Measurements from ENCODE around the gene GMDS.

GMDS gene

DNA sequence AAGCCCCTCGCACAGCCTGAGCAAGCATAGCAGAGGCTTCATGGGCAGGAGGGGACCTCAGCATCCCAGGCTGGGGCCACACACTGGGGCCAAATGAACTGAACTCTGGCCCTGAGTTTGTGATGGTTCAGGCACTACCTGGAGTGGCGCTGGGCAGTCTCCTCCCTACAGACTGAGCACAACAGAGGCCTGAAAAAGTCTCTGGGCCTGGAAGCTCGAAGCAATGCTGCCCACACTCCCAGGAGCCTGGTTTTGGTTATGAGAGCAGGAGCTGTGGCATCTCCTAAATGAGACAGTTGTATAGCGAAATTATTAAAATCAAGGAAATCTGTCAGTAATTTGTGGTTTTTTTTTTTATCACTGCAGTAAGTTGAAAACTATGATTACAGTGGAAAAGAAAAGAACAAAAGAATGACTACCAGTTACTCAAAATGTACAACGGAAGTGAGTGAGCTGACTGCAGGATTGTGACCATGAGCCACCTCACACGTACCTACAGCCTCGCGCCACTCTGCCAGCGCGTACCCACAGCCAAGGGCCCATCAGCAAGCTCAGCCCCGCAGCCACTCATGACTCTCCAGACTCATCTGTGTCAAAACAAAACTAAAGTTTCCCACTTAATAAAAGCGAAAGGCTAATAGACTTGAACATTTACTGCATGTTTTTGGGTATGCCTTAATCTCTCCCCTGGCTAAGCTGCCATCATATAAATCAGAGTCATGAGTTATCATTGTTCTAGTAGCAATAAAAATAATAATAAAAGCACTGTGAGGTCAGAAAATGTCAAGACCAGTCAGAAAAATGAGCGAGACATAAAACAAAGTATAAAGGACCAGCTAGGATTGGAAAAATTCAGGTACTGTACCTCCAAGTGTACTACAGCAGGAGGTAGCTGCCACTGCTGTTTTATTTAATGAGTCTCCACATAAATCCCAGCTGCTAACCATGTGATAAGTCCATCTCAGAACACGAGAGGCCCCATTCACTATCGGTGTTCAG, 458.7 kb downstream of the GMDS start:
- TF ChIP-seq, protein P1, sequence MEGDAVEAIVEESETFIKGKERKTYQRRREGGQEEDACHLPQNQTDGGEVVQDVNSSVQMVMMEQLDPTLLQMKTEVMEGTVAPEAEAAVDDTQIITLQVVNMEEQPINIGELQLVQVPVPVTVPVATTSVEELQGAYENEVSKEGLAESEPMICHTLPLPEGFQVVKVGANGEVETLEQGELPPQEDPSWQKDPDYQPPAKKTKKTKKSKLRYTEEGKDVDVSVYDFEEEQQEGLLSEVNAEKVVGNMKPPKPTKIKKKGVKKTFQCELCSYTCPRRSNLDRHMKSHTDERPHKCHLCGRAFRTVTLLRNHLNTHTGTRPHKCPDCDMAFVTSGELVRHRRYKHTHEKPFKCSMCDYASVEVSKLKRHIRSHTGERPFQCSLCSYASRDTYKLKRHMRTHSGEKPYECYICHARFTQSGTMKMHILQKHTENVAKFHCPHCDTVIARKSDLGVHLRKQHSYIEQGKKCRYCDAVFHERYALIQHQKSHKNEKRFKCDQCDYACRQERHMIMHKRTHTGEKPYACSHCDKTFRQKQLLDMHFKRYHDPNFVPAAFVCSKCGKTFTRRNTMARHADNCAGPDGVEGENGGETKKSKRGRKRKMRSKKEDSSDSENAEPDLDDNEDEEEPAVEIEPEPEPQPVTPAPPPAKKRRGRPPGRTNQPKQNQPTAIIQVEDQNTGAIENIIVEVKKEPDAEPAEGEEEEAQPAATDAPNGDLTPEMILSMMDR (IDR thresholded peaks at IDR 0.05; ENCODE audit: extremely low read depth, missing control alignments), result no peak
- peak; percentile 35 for DNase-seq (ENCODE audit: low spot score)

DNA sequence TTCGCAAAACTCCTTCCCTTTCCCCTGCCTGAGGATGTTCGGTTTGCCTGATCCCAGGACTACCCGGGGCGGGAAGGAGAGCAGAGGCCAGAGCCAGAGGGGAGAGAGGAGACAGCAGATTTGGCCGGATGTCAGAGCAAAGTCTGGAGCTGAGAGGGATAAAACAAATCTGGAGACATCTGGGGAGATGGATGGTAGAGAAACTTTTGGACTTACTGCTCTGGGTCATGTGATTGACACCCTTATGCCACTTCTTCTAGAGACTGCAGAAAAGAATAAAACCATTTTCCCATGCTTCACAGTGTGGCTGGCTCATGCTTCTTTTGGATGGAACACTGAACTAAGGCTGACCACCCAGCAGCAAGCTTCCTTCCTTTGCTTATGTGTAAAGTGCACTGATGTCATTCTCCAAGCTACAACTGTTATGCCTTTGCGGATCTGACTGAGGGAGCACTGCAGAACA, 461.0 kb downstream of the GMDS start:
- TF ChIP-seq, protein P1 (IDR thresholded peaks at IDR 0.05; ENCODE audit: extremely low read depth, missing control alignments), result no peak

DNA sequence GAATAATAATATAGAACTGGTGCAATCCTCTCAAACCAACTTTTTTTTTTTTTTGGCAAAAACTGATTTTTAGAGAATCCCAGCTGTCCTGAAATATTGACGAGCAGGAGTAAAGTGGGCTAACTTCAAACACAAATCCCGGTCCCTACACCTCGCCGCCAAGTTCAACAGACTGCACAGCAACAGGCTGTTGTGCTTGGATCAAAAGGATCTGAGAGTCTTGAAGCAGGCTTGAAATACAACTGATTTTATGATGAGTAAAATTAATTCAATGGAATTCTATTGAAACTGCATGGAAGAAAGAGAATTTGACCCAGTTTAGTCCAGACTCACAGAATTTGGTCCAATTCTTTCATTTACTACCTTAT, 463.6 kb downstream of the GMDS start:
- TF ChIP-seq, protein P1 (IDR thresholded peaks at IDR 0.05; ENCODE audit: extremely low read depth, missing control alignments), result no peak
- no peak for DNase-seq (ENCODE audit: low spot score)

More for the DNA sequence above, 461.0 kb downstream of the GMDS start:
- no peak for DNase-seq (ENCODE audit: low spot score)

DNA sequence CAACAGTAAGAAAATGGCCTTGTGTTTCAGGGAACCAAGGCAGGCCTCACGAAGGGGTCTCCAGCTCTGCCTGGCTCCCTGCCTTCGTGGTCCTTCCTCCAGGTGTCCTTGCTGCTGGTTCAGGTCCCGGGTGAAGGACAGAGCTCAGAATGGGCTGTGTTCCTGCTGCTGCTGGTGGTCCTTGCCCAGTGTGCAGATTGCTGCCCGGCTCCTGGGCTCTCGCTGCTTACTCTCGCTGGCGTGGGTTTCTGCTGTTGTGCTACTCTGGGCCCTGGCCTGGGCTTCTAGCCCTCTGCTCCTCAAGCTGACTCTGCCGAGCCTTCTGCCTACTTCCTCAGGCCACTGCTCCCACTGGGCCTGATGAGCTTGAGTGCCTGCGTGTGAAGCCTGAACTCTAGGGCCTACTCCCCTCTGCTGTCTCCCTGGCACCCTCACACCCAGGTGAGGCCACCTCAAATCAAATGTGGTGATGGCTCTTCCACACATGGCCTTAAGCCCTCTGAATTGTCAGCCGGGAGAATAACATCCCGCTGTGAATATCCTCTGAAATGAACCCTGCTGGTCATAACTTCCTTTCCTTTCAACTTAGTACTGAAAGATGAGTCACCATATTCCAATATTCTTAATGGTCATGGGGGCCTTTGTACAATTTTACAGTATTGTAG, 464.1 kb downstream of the GMDS start:
- TF ChIP-seq, protein P1 (IDR thresholded peaks at IDR 0.05; ENCODE audit: extremely low read depth, missing control alignments), result no peak
- no peak for DNase-seq (ENCODE audit: low spot score)

DNA sequence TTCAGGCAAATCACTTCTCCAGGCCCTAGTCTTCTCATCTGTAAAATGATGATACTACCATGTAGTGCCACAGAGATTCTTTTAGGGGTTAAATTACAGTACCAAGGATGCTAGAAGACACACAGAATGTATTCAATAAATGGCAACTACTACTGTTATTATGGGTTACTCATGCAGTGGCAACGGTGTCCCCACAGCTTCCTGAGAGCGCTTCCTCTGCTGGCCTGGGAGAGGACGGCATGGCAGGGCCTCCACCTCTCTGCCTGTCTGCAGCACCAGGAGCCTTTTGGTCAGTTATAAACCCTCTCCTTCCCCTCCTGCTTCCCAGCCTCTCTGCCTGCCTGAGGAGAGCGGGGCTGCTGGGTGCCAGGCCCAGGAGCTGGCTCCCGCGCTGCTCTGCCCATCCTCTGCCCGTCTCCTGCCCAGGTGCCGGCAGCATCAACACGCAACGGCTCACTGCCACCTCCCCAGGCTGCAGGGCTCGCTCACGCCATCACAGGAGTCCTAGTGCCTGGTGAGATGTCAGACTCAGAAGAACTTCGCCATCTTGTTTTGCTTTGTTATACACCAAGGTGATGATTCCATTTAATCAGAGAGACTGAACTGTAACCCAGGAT, 465.0 kb downstream of the GMDS start:
- TF ChIP-seq, protein P1 (IDR thresholded peaks at IDR 0.05; ENCODE audit: extremely low read depth, missing control alignments), result no peak
- DNase-seq (ENCODE audit: low spot score), result no peak

DNA sequence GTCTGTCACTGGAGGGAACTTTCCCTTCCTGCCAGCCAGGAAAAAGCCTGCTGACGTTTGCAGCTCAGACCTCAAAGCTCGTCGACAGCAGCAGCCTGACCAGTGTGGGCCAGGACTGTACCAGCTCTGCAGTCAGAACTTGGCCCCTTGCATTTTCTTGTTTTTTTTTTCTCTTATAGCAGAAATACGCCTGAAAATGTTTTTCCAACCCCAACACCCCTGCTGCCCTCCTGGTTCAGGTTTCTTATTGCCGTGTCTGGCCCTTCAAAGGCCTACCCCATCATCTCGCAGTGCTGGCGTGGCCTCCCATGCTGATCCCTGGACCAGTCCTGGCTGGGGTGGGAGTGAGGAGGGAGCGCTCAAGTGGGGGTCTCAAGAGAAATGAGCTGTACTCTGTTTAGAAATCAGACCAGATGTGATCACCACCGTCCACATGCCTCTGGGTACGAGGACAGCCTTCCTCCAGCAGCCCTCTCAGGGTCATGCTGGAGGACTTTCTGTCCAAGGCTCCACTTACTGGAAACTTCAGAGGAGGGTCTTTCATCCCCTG, 466.6 kb downstream of the GMDS start:
- DNase-seq (ENCODE audit: low spot score), result no peak
- TF ChIP-seq, protein P1 (IDR thresholded peaks at IDR 0.05; ENCODE audit: extremely low read depth, missing control alignments), result no peak

All from GM20000 (cell line).